Measurements from ENCODE around the gene NIFK. TPM values are rescaled to one million over a fixed set of nuclear protein-coding genes. Genes with fewer than 3 reads are reported as not detected.

Gene NIFK
- total and polyA plus RNA-seq, 2 donors (not counting 3 experiments of a cell fraction or from before 2014, with no cell fraction given): 10.7 to 59.7 TPM

GRCh38 chr2:121721926-121722325, 14.7 kb downstream of the NIFK start:
- intact Hi-C loops (cut with micrococcal nuclease): no loop called here
- Histone ChIP-seq H3K9ac (replicated peaks; ENCODE audit: extremely low read depth, insufficient read depth, low read length) (no peak overlapping the region), H4K20me1 (replicated peaks; ENCODE audit: control insufficient read depth, extremely low read depth, insufficient read depth, low read length) (no peaks in the 10 kb centered on the region), H2AFZ (ENCODE audit: low read depth, low read length) (no peak overlapping the region), H3K4me2 (ENCODE audit: insufficient read depth, low read length) (no peak overlapping the region), H3K9me3 (replicated peaks; ENCODE audit: control insufficient read depth, insufficient read depth, low read length) (no peaks in the 10 kb centered on the region), H3K4me3 (replicated peaks in 1 of 3; ENCODE audit: insufficient read depth in 1 of 3, low read depth in 1 of 3, low read length in 3 of 3) (no peak overlapping the region), H3K4me1 (ENCODE audit: control insufficient read depth, extremely low read depth, insufficient read depth, low read length) (no peaks in the 10 kb centered on the region), H3K9me1 (replicated peaks; ENCODE audit: control insufficient read depth, extremely low read depth, insufficient read depth, low read length) (no peaks in the 10 kb centered on the region), H3K27me3 (ENCODE audit: control insufficient read depth in 2 of 2, insufficient read depth in 2 of 2, low read length in 2 of 2) (no peaks in the 10 kb centered on the region), H3K79me2 (ENCODE audit: control insufficient read depth, insufficient read depth, low read length) (no peaks in the 10 kb centered on the region), H3K27ac (ENCODE audit: insufficient read depth, low read depth, low read length) (no peak overlapping the region), H3K36me3 (ENCODE audit: control insufficient read depth in 2 of 2, extremely low read depth in 1 of 2, insufficient read depth in 2 of 2, low read length in 2 of 2) (peaks cover 0 to 3% of the 10 kb centered on the region in 2 experiments)
- dilution Hi-C loops (cut with MboI; ENCODE audit: extremely low pct_ligation_motif_present, low sequenced_read_pairs): no loop called here
- ChIA-PET POLR2A (no interaction called here), CTCF (interaction anchor here (1.3 to 5.7 kb wide), 2 partner anchors 191 to 627 kb away, joined by 3 to 68 read pairs; partner anchors contain the start of gene RNU4ATAC)
- no TSS peak for BruUV-seq (replicated peaks)
- TF ChIP-seq MAX (IDR thresholded peaks at IDR 0.05; ENCODE audit: insufficient read depth, insufficient read length) (no peak), MYC (IDR thresholded peaks at IDR 0.05; ENCODE audit: low read depth, low read length) (no peak), POLR2A (IDR thresholded peaks at IDR 0.05; ENCODE audit: low read depth, low read length) (no peak), EZH2 (IDR thresholded peaks at IDR 0.05; ENCODE audit: borderline replicate concordance, low read depth, low read length, severe bottlenecking) (no peak), POLR2AphosphoS5 (IDR thresholded peaks at IDR 0.05; ENCODE audit: insufficient read depth, low read depth, low read length) (no peak), FOS (IDR thresholded peaks at IDR 0.05; ENCODE audit: borderline replicate concordance, insufficient read depth, low read length) (no peak), CTCF (IDR thresholded peaks at IDR 0.05; ENCODE audit: extremely low read depth in 1 of 2, insufficient read depth in 1 of 2, low read depth in 1 of 2, low read length in 2 of 2) (no peak), JUN (IDR thresholded peaks at IDR 0.05; ENCODE audit: borderline replicate concordance, insufficient read depth, insufficient read length, low read depth) (no peak), GATA2 (IDR thresholded peaks at IDR 0.05; ENCODE audit: insufficient read depth, insufficient read length, low read depth, low read length) (no peak)
- FAIRE-seq (no peak), DNase-seq (ENCODE audit: low read depth, low spot score) (no peak)

All from endothelial cell of umbilical vein (primary cell).